Hippocampal formation (tissue), 2 donors: ENCODE measurements around the gene PAPSS2.

ENCODE experiments used
- DNase-seq, 2 donors: peaks; one replicate each; lab custom pipeline; 2025; lab: John Stamatoyannopoulos, UW

The PAPSS2 gene

GRCh38 chr10:87671139-87671815 is 11.6 kb downstream of the PAPSS2 start:
- no peak for DNase-seq

DNA sequence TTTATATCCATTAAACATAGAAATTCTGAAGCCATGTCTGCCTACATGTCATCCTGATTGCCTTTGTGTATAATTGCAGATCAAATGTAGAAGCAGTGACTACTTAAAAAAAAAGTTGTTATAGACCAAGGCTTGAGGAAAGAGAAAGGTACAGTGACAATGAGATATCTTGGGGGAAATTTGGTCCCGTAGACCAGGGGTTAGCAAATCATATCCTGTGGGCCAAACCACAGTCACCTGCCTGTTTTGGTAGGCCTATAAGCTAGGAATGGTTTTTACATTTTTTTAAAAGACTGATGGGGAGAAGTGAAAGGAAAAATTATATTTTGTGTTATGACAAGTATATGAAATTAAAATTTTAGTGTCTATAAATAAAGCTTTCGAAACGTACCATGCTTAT is 12.9 kb downstream of the PAPSS2 start:
- DNase-seq: no peak

- DNase-seq: no peak
Observed at GRCh38 chr10:87674943-87675342, 15.3 kb downstream of the PAPSS2 start.

GRCh38 chr10:87675396-87676376 is 16.0 kb downstream of the PAPSS2 start:
- DNase-seq: no peak

DNA sequence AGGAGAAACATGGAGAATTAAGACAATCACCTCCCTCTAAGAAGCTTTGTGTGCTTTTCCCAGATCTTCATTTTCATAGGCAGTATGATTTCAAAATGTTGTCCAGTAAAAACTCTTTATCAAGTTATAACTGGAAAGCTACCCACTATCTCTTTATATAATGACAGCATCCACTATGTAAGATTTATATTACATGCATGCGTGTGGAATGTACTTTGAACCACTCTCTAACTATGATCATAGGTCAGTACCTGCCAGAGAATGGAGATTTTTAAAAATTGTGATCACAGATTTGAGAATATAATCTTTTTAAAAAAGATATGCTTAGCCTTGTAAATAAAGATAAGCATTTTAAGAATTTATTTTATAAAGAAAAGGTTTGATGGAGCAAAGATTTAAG is 17.9 kb downstream of the PAPSS2 start:
- DNase-seq: no peak

GRCh38 chr10:87678302-87678701 is 18.6 kb downstream of the PAPSS2 start:
- no peak for DNase-seq

DNA sequence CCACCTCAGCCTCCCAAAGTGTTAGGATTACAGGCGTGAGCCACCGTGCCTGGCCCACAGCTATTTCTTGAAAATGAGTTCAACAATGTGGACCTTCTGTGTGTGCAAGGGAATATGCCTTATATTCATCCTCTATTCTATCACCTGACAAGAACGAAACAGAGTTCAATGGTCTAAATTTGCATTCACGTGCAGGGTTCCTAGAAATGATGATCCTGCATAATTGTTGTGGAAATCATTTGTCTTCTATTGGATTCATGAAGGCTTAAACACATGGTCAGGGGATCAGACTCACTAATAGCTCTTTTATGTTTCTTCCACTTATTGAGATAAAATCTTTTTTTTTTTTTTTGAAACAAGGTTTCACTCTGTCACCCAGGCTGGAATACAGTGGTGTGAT is 23.7 kb downstream of the PAPSS2 start:
- DNase-seq: no peak

- DNase-seq: no peak
Observed at GRCh38 chr10:87684001-87684638, 24.4 kb downstream of the PAPSS2 start.

DNA sequence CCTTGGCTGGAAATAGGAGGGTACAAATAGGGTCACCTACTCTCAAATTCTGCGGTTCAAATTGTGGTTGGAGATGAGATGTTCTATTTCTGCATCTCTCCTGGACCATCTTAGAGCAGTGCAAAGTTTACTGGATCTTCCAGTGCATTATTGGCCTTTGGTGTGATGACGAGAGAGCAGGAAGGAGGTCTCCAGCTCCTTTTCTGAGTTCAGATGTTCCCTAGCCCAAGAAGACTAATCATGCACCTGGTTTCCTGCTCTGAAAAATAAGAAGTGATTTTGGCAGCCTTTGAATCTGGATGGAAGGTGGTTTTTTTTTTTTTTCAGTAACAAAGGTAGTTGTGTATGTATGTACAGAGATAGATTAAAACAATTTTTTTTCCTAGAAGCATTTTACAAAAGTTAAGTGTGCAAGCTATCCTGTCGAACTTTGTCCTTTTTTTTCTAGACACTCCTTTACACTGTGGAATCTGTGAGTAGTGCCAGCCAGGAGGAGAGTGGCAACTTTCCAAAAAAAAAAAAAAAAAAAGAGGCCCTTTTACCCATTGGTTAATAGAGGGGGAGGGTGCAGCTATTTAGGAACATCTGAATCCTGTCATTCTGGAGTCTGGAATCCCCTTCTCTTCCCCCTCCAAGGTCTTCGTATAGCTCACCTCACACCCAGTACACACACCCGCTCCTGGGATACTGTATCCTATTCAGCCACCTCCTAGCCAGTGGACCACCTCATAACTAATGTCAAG is 26.3 kb downstream of the PAPSS2 start:
- no peak for DNase-seq

DNA sequence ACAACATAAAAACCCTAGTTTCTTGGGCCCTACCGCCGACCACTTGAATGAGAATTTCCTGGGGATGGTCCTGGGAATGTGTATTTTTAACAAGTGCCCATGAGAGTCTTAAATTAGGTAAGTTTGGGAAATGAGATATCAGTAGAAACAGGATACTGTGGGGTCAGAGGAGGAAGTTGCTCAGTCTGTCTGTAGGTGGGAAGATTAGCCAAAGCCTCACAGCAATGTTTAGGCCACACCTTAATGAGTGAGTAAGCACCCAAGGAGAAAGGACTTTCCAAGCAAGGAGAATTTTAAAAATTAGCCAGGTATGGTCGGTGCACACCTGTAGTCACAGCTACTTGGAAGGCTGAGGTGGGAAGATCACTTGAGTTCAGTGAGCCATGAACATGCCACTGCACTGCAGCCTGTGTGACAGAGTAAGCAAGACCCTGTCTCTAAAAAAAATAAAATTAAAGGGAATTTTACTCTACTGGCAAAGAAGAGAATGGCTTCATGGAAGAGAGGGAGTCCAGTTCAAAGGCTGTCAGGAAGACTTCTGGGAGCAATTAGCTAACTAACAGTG is 31.9 kb downstream of the PAPSS2 start:
- DNase-seq: no peak

DNA sequence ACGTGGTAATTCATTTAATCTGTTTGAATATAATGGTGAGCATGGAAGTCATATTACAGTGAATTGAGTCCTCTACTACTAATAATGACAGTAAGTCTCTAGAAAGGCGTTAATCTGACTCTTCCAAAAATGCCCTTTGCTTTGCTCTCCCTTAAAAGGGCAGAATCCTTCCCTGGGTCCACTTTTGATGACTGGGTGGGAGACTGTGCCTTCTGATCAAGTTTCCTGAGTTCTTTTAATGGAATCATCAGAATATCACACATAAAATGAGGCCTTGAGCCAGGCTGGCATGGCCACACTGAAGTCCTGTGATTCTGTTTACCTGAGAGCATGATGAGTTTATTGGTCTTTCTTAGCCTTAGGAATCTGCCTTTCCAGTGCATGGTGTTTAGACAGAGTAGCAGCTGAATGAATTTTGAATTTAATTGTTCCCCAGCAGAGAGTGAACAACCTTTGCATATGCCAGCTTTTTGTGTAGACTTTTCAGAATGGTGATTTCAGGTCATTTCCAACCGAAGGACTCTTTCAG is 33.3 kb downstream of the PAPSS2 start:
- DNase-seq: no peak

- DNase-seq: no peak
Observed at GRCh38 chr10:87694011-87694794, 34.5 kb downstream of the PAPSS2 start.

GRCh38 chr10:87695074-87695473 is 35.4 kb downstream of the PAPSS2 start:
- DNase-seq: no peak

GRCh38 chr10:87696922-87697745 is 37.5 kb downstream of the PAPSS2 start:
- DNase-seq: no peak

DNA sequence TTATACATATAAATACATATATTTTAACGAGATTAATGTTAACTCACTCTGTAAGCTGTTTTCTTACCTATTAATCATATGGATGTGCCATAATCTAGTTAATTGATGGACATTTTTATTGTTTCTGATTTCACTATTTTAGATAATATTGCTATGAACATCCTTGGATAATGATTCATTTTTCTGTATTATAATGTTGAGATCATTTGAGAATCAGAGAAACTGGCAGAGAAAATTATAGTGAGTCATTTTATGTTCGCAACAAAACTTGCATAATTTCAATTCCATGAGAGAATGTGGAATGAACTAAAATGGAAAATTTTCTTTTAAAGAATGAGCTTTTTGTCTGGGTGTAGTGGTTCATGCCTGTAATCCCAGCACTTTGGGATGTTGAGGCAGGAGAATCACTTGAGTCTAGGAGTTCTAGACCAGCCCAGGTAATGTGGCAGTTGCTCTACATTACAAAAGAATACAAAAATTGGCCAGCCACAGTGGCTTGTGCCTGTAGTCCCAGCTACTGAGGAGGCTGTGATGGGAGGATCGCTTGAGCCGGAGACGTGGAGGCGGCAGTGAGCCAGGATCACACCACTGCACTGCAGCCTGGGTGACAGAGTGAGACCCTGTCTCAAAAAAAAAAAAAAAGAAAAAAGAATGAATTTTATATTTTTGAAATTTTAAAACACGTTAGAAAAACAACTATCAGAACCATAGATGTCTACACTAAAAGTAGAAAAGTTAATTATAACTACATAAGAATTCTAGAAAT is 40.5 kb downstream of the PAPSS2 start:
- DNase-seq: no peak

- no peak for DNase-seq
Observed at GRCh38 chr10:87702260-87702972, 42.7 kb downstream of the PAPSS2 start.

GRCh38 chr10:87702973-87703294 is 43.3 kb downstream of the PAPSS2 start:
- DNase-seq: no peak

DNA sequence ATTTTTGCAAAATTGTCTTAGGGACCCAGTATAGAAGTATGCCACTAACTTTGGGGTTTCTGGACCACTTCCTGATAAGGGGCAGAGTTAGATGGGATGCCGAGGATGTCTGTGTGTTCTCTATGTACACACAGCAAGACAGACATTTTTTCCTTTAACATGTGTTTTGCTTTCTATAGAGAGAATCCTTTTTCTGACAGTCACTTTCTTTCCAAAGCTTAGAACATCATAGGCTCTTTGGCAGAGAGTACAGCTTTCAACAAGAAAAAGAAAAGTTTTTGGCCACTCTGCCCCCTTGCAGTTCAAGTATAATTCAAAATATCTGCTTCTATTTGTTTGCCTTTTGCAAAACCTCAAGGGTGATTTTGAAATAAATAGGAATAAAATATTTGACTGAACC is 44.1 kb downstream of the PAPSS2 start:
- no peak for DNase-seq
